GM23248 (cell line): ENCODE results near the gene ALG14.

ENCODE experiments used
- EZH2 ChIP-seq: fragments of 200-600 bp; sonication (generic); IDR thresholded peaks from 2 replicates; pipeline ENCODE4 v1.6.1; 2018; ENCODE audit warnings: antibody characterized with exemption, mild to moderate bottlenecking; ENCODE audit not compliant: insufficient read depth, poor library complexity, severe bottlenecking
- EZH2phosphoT487 ChIP-seq: fragments of 200-600 bp; sonication (generic); IDR thresholded peaks from 2 replicates; pipeline ENCODE4 v1.6.1; 2018; ENCODE audit warnings: antibody characterized with exemption, moderate library complexity, mild to moderate bottlenecking, low read depth; ENCODE audit not compliant: insufficient read depth

- TF ChIP-seq EZH2 (no peak), EZH2phosphoT487 (no peak)
Observed at GRCh38 chr1:94949681-94950661, 122.8 kb downstream of the ALG14 start.
